ENCODE results near the gene AKR1D1.
"Not testable (repeated sequence)": the region's sequence is repeated elsewhere in the genome, so short reads cannot be mapped to it uniquely, and the experiment has no call there.

The AKR1D1 gene

GRCh38 chr7:138074121-138074520, 2.1 kb upstream of the AKR1D1 start:
- DNase-seq (ENCODE audit: low read depth), result no peak

- no peak for DNase-seq (ENCODE audit: low read depth)
Measured at GRCh38 chr7:138074540-138074939, 1.7 kb upstream of the AKR1D1 start.

- no peak for DNase-seq (ENCODE audit: low read depth)
Measured at GRCh38 chr7:138075350-138075749, 909 bp upstream of the AKR1D1 start.

- DNase-seq (ENCODE audit: low read depth), result not testable (repeated sequence)
Measured at GRCh38 chr7:138075786-138076185, 473 bp upstream of the AKR1D1 start.

- no peak for DNase-seq (ENCODE audit: low read depth)
Measured at GRCh38 chr7:138077809-138078208, 1.6 kb downstream of the AKR1D1 start.

DNA sequence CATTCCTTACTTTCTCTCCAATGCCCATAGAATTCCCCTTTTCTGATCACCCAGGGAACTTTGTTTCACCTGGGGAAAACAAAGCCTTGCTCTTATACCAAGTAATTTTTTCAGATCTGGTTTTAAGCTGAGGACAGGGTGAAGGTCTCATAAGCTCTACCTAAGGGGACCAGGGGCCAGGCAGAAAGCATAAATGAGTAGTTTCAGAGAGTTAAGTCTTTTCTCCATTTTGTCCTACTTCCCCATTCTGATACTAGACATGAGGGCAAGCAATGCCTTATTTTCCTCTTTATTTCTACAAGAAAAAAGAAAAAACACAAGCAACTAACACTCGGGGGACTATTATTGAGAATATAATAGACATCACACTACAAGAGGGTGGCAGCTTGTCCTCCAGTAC, 2.9 kb downstream of the AKR1D1 start:
- DNase-seq (ENCODE audit: low read depth), result no peak

GRCh38 chr7:138081868-138082267, 5.6 kb downstream of the AKR1D1 start:
- DNase-seq (ENCODE audit: low read depth), result no peak

DNA sequence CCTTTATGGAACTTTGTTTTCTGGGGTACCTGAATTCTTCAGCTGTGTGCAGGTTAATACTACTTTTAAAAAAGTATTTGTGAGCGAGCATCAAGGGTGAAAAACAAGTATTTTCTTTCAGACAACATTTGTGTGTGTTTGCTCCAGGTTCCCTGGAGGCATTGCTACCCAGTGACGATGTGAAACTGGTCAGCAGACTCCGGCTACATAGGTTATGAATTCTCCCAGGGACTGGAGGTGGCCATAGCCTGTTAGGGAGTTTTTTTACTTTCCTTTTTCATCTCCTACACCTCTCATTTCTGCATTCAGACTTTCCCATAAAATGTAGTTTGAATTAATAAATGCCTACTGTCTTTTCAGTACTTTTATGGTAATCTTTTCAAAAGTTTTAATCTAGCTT, 7.6 kb downstream of the AKR1D1 start:
- no peak for DNase-seq (ENCODE audit: low read depth)

DNA sequence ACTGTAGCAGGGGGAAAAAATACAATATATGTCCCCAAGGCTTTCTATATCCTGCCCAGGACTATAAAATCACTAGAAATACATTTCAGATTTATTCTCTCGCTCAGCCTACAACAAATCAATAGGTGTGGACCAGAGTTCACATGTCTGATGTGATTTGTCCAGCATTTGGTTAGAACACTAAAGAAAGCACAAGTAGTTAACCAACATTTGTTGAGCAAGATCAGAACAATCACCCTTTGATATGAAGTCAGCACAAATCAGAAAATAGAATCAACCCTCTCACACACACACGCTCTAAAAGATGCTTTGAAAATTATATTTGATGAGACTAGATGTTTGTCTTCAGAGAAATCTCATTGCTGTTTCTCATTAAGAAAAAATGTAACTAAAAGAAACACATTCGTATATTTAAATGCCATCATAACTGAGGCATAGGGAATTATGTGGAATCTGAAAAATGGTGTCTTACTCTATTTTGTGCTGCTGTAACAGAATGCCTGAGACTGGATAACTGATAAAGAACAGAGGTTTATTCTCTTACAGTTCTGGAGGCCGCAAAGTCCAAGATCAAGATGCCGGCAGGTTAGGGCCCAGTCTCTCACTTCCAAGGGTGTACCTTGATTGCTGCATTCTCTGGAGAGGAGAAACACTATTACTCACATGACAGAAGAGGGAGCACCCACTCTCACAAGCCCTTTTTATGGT, 10.5 kb downstream of the AKR1D1 start:
- no peak for DNase-seq (ENCODE audit: low read depth)

DNA sequence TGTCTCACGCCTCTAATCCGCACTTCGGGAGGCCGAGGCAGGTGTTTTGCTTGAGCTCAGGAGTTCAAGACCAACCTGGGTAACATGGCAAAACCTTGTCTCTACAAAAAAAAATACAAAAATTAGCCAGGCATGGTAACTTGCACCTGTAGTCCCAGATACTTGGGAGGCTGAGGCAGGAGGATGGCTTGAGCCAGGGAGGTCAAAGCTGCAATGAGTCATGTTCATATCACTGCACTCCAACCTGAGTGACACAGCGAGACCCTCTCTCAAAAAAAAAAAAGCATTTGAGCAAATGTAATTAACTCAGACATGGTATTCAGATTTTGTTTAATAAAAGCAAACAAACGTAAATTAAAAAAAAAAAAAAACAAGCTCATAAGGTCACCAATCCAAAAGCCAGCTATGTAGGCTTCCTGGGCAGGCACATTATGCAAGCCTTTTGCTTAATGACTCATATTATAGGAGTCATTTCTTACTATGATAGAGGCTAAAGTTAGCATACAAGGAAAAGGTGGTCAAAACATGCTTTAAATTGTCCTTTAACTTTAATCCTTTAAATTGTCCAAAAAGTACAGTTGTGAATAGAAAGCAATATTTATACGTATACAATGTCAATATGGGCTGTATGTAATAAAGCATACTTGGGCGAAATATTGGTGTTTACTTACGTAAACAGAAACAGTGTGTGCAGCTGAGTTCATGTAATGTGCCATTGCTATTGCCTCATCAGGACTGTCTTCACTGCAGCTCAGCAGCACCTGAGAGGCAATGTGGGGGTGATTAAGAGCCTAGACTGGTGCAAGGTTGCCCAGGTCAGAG, 13.0 kb downstream of the AKR1D1 start:
- no peak for DNase-seq (ENCODE audit: low read depth)

GRCh38 chr7:138091032-138091431, 14.8 kb downstream of the AKR1D1 start:
- no peak for DNase-seq (ENCODE audit: low read depth)

- not testable (repeated sequence) for DNase-seq (ENCODE audit: low read depth)
Measured at GRCh38 chr7:138091840-138092239, 15.6 kb downstream of the AKR1D1 start.

GRCh38 chr7:138092486-138093028, 16.3 kb downstream of the AKR1D1 start:
- DNase-seq (ENCODE audit: low read depth), result no peak

GRCh38 chr7:138095972-138096935, 20.0 kb downstream of the AKR1D1 start:
- no peak for DNase-seq (ENCODE audit: low read depth)

- no peak for DNase-seq (ENCODE audit: low read depth)
Measured at GRCh38 chr7:138097064-138097741, 20.9 kb downstream of the AKR1D1 start.

DNA sequence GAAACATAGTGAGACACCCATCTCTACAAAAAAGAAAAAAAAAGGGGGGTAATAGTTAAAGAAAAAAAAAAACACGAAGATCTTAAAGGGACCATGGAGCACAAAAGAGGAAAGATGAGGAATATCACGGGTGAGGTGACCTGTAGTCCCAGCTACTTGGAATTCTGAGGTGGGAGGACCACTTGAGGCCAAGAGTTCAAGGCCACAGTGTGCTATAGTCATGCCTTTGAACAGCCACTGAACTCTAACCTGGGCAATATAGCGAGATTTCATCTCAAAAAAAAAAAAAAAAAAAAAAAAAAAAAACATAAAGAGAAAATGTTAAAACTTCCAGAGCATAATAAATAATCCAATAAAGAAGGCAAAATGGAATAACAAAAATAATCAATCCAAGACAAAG, 23.6 kb downstream of the AKR1D1 start:
- no peak for DNase-seq (ENCODE audit: low read depth)

DNA sequence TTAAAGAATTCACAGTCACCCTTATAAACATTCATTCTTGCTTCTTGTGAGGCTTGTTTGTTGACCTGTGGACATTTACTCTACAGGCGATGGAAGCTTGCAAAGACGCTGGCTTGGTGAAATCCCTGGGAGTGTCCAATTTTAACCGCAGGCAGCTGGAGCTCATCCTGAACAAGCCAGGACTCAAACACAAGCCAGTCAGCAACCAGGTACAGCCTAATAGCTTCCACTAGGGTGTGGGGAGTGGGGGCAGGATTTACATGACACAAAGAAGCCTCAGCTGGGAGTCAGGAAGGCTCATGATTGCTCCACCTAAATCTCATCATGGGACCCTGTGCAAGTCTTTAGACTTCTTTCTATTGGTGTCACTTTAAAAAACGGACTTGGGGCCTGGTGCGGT, 29.0 kb downstream of the AKR1D1 start:
- no peak for DNase-seq (ENCODE audit: low read depth)

DNA sequence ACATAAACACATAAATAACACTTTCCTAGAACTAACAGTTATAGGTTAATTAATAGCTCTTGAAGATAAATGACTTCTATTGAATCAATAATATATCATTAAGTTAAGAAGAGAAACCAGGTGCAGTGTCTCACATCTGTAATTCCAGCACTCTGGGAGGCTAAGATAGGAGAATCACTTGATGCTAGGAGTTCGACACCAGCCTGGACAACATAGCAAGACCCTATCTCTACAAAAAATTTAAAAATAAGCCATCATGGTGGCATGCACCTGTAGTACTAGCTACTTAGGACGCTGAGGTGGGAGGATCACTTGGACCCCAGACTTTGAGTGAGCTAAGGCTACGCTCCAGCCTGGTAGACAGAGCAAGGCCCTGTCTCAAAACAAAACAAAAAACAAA, 38.8 kb downstream of the AKR1D1 start:
- DNase-seq (ENCODE audit: low read depth), result no peak

DNA sequence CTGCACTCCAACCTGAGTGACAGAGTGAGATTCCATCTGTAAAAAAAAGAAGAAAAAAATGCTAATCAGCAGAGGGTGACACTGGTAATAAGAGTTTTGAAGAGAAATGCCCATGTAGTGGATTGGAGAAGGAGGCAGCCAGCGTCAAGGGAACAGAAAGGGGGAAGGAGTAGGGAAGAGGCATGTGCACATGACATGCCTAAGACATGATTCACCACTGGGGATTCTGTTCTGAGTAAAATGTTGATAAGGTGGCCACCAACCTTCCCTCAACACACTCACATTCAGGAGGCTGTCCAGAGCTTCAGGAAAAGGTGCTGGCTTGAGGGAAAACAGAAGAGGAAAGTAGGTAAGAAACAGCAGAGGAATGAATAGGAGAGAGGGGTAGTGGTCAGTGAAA, 39.9 kb downstream of the AKR1D1 start:
- no peak for DNase-seq (ENCODE audit: low read depth)

DNA sequence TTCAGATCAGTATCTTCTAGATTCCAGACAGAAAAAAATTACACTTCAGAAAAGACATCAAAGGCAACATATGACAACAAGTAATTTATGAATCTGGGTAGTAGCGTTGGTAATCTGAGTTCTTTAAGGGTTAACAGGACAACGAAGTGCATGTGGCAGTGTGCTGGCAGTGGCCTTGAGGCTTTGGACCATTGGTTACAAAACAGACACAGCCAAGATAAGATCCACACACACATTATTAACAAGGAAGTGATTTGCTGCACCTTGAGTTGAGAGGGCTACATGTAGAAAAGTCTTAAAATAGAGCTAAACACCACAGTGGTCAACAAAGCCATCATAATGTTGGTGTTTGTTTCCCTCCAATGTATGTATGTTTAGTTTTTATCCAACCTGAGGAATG, 40.6 kb downstream of the AKR1D1 start:
- DNase-seq (ENCODE audit: low read depth), result no peak

DNA sequence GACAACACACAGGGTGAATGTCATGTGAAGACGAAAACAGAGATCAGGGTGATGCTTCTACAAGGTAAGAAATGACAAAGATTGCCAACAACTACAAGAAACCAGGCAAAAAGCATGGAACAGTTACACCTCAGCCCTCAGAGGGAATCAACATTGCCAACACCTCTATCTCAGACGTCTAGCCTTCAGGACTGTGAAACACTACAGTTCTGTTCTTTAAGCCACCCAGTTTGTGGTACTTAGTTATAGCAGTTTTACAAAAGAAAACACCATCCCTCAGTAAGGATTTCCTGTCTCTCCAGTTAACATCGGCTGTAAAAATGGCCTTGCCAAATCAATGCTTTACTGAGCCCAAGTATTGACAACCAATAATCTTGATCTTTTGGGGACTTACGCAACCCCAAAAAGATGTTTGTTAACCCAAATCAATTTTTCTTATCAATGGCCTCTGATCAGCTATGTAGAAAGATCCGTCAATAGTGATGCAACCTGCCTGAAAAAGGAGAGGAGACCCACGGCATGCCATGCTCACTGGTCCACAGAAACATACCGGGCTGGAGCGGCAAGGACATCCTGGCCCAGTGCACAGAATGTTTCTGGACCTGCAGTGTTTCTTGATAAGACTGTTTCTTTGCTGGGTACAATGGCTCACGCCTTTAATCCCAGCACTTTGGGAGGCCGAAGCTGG, 44.0 kb downstream of the AKR1D1 start:
- no peak for DNase-seq (ENCODE audit: low read depth)

All from stimulated activated CD4-positive, alpha-beta T cell treated with anti-CD3 and anti-CD28 coated beads, Interleukin-2, amount 100 ng/mL, for 4 hours (primary cell).